ENCODE results near the gene CD68.
A peak's percentile ranks its signal among the peaks of the same experiment; 100 is the strongest.
"Not testable (repeated sequence)": the region's sequence is repeated elsewhere in the genome, so short reads cannot be mapped to it uniquely, and the experiment has no call there.

The CD68 gene

DNA sequence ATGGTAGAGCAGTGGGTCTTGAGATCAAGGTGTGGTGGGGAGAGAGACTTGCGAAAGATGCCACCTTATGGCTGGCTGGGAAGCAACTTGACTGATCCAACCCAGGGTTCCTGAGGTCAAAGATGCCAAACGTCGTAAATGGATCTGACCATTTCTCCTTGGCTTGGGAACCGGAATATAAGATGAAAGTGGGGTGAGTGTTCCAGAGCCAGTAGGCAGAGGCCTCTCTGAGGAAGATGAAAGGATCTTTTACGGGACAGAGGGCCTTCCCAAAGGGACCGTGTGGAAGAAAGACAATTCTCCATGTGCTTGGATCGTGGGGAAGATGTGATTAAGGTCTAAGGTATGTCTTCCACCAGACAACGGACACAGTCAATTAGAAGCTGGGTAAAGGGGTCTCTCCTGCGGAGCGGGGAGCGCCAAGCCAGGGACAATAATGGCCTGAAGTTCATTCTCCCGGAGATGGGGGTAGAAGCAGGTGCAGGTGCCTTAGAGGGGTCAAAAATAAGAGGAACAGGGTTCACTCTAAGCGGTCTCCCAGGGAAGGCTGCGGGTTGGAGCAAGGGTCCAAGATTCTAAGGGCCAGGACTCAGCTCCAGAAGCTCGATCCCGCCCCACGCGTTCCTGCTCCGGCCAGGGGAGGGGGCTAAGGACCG is 34.5 kb downstream of the CD68 start:
- DNase-seq (ENCODE audit: low spot score) = no peak

- DNase-seq (ENCODE audit: low spot score) = peak; percentile 100
These were observed 35.2 kb downstream of the CD68 start, which contains the start of gene FXR2 for GRCh38 chr17:7614425-7615264. TSS of gene FXR2 (minus strand) at chr17:7614897. CDS start at chr17:7614532, 365 bp downstream.

DNA sequence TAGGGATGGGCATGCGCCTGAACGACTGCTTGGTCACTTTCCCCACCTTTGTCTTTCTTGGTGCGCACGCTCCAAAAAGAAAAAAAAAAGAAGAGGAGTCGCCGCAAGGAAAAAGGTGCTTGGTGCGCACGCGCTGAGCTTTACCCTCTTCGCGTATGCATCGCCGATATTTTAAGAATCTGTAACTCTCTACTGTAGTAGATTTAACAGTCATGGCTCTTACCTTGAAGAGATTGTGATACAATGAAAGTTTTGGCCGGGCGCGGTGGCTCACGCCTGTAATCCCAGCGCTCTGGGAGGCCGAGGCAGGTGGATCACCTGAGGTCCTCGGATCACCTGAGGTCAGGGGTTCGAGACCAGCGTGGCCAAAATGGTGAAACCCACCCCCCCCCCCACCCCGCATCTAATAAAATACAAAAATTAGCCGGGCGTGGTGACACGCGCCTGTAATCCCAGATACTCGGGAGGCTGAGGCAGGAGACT is 35.9 kb downstream of the CD68 start:
- no peak for DNase-seq (ENCODE audit: low spot score)

GRCh38 chr17:7618608-7619007 is 39.2 kb downstream of the CD68 start:
- DNase-seq (ENCODE audit: low spot score) = no peak

DNA sequence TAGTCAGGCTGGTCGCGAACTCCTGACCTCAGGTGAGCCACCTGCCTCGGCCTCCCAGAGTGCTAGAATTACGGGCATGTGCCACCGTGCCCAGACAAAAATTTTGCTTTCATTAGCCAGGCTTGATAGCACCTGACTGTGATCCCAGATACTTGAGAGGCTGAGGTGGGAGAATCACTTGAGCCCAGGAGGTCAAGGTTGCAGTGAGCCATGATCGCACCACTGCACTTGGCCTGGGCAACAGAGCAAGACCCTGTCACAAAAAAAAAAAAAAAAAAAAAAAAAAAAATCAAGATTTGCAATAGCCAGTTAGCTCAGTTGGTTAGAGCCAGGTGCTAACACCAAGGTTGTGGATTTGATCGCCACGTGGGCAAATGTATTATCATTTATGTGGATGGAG is 41.4 kb downstream of the CD68 start:
- no peak for DNase-seq (ENCODE audit: low spot score)

- DNase-seq (ENCODE audit: low spot score) = no peak
These were observed 44.2 kb downstream of the CD68 start for GRCh38 chr17:7623661-7624060.

- DNase-seq (ENCODE audit: low spot score) = not testable (repeated sequence)
These were observed 46.3 kb downstream of the CD68 start for GRCh38 chr17:7625749-7626148.

- peak; percentile 46 for DNase-seq (ENCODE audit: low spot score)
These were observed 46.9 kb downstream of the CD68 start for GRCh38 chr17:7626307-7626706.

DNA sequence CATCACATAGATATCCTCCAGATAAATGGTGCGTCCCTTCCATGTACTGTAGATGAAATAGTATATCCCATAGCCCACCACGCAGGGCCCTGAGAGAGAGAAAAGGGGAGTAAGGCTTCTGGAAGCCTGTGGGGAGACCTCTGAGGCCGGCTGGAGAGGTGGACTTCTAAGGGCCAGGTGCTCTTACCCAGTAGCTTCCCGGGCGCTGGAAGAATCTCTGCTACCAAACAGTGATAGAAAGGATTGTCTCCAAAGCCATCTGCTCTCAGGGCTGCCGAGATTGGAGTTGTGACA is 47.5 kb downstream of the CD68 start:
- DNase-seq (ENCODE audit: low spot score) = no peak

DNA sequence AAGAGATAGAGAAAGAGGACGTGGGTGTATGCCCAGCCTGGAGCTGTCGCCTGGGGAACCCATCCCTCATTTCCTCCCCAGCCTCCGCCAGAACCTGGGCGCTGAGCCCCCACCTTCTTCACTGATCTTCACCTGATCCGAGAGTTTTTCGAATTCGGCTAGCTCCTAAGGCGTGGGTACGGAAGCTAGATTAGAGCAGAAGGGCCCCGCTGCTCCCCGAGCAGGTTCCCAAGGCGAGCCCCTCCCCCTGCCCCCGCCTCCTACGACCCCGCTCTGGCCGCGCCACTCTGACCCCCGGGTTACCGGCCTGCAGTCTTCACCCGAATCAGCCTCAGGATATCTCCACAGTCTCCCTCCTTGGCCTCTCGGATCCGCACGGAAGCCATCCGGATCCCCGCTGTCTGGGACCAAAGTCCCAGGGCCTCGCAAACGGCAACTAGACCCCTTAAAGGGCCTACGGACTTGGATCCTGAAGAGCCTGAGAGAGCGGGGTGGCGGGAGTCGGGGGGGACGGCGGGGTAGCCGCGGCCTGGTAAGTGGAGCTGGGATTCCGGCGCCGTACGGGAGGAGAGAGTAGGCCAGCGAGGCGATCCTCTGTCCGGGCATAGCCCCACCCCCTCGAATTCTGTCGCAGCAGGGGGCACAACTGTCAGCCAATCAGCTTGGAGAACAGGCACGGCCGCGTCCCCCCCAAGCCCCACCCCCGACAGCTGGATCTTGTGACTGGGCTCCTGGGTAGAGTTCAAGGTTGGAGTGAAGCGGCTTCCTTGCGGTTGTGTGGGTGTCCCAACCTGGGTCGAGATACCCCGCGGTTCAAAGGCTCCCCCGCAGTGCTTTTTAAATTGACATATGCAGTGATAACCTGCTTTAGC is 48.0 kb downstream of the CD68 start, which contains the start of gene SAT2:
Gene SAT2, minus strand, starts transcription at position 572 of the 872 bp plus-strand sequence. Its CDS starts 186 bp downstream, at position 386.
- DNase-seq (ENCODE audit: low spot score) = peak; percentile 94

DNA sequence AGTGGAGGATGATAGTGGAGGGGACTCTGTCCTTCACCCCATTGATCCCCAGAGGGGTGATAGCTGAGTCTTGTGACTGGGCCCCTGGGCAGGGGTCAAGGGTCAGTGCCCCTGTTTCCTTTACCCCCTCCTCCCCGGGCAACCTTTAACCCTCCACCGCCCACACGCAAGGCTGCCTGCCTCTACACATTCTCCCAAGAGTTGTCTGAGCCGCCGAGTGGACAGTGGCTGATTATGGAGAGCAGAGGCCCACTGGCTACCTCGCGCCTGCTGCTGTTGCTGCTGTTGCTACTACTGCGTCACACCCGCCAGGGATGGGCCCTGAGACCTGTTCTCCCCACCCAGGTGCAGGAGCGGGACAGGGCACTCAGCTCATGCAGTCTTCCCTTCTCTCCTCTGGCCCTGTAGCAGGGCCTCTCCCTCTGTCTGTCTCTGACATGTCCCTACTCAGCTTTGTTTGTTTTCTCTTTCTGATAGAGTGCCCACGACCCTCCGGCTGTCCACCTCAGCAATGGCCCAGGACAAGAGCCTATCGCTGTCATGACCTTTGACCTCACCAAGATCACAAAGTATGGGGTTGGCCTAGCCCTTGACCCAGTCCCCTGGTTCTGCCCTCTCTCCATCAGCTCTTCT is 50.6 kb downstream of the CD68 start, which contains the start of gene SHBG:
Gene SHBG, plus strand, starts transcription at position 197 of the 633 bp plus-strand sequence. Its CDS starts 38 bp downstream, at position 235.
- DNase-seq (ENCODE audit: low spot score) = no peak
